OCI-LY1 (cell line): ENCODE data around the gene AMER3.

Experiments used
- H2AFZ ChIP-seq: fragments of 200-600 bp; sonication (generic), shearing (Covaris generic); 2 replicates; pipeline ENCODE4 v1.6.0; 2014; ENCODE audit warnings: antibody characterized with exemption, mild to moderate bottlenecking, low read length
- H3F3A ChIP-seq: fragments of 200-600 bp; sonication (generic), shearing (Covaris generic); 2 replicates; pipeline ENCODE4 v1.6.0; 2014; ENCODE audit warnings: mild to moderate bottlenecking, antibody characterized with exemption, low read length, moderate library complexity; ENCODE audit not compliant: insufficient read depth
- H3K27ac ChIP-seq: fragments of 200-600 bp; sonication (generic); 2 replicates; pipeline ENCODE4 v1.5.1; 2014; ENCODE audit warnings: low read length, mixed run types, mild to moderate bottlenecking, low read depth; ENCODE audit not compliant: poor library complexity, severe bottlenecking
- H3K27me3 ChIP-seq: fragments of 200-600 bp; sonication (generic); 2 replicates; pipeline ENCODE4 v1.6.0; 2014; ENCODE audit warnings: antibody characterized with exemption, mild to moderate bottlenecking, low read length, moderate library complexity; ENCODE audit not compliant: insufficient read depth
- H3K36me3 ChIP-seq: fragments of 200-600 bp; sonication (generic); 2 replicates; pipeline ENCODE4 v1.6.1; 2014; ENCODE audit warnings: mild to moderate bottlenecking, antibody characterized with exemption, low read length, moderate library complexity, mixed read lengths; ENCODE audit not compliant: insufficient read depth
- H3K4me1 ChIP-seq: fragments of 200-600 bp; sonication (generic); 2 replicates; pipeline ENCODE4 v1.5.1; 2014; ENCODE audit warnings: mild to moderate bottlenecking, low read length, moderate library complexity; ENCODE audit not compliant: insufficient read depth, severe bottlenecking
- H3K4me2 ChIP-seq: fragments of 200-600 bp; sonication (generic), shearing (Covaris generic); 2 replicates; pipeline ENCODE4 v1.6.1; 2014; ENCODE audit warnings: low read length
- H3K4me3 ChIP-seq: fragments of 200-600 bp; sonication (generic); 2 replicates; pipeline ENCODE4 v1.5.1; 2014; ENCODE audit warnings: low read length, low read depth, mild to moderate bottlenecking, mixed read lengths; ENCODE audit not compliant: poor library complexity, severe bottlenecking
- H3K79me2 ChIP-seq: fragments of 200-600 bp; shearing (Covaris generic); 2 replicates; pipeline ENCODE4 v1.6.1; 2016; ENCODE audit warnings: mixed run types, low read length, mixed read lengths; ENCODE audit not compliant: insufficient read depth
- H3K9ac ChIP-seq: fragments of 200-600 bp; sonication (generic), shearing (Covaris generic); 2 replicates; pipeline ENCODE4 v1.6.1; 2014; ENCODE audit warnings: mild to moderate bottlenecking, low read length, mixed read lengths
- H3K9me2 ChIP-seq: fragments of 200-600 bp; sonication (generic), shearing (Covaris generic); 2 replicates; pipeline ENCODE4 v1.6.1; 2014; ENCODE audit warnings: low read depth, mild to moderate bottlenecking, low read length, mixed read lengths
- H3K9me3 ChIP-seq: fragments of 200-600 bp; shearing (Covaris generic); 2 replicates; pipeline ENCODE4 v1.6.1; 2014; ENCODE audit warnings: low read length, mixed read lengths
- H4K20me1 ChIP-seq: fragments of 200-600 bp; sonication (generic), shearing (Covaris generic); 2 replicates; pipeline ENCODE4 v1.6.0; 2016; ENCODE audit warnings: mild to moderate bottlenecking, low read length; ENCODE audit not compliant: insufficient read depth
- CTCF ChIP-seq: fragments of 200-600 bp; sonication (generic), shearing (Covaris generic); IDR thresholded peaks from 2 replicates; pipeline ENCODE4 v1.5.1; 2017; ENCODE audit warnings: mild to moderate bottlenecking, antibody characterized with exemption, low read length, moderate library complexity, mixed read lengths
- EZH2 ChIP-seq: fragments of 200-600 bp; sonication (generic), shearing (Covaris generic); IDR thresholded peaks from 2 replicates; pipeline ENCODE4 v1.8.0; 2017; ENCODE audit warnings: borderline replicate concordance, mixed run types, mild to moderate bottlenecking, antibody characterized with exemption, low read length, moderate library complexity, mixed read lengths

Gene AMER3

DNA sequence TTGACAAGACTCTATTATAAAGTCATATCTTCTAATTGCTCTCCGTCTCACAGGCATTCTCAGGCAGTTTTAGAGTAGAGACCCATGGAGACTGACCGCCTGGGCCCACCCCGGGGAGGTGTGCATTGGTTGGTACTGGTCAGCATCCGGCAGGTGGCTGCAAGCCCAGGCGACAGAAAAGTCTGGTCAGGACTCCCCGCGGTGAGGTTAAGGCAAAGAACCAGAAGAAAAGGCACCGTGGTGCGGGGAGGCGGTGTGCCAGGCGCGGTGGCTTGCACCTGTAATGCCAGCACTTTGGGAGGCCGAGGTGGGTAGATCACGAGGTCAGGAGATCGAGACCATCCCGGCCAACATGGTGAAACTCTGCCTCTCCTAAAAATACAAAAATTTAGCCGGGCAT is 32.5 kb downstream of the AMER3 start:
- H3K9ac ChIP-seq = no peak overlapping the region
- H3K9me2 ChIP-seq = no peaks in the 10 kb centered on the region
- no peaks in the 10 kb centered on the region for H3K9me3 ChIP-seq
- H3K4me3 ChIP-seq = no peak overlapping the region
- no peak overlapping the region for H3K4me2 ChIP-seq
- H3K79me2 ChIP-seq = no peaks in the 10 kb centered on the region
- H4K20me1 ChIP-seq = no peaks in the 10 kb centered on the region
- H2AFZ ChIP-seq = no peak overlapping the region
- no peaks in the 10 kb centered on the region; the same call in 1 of the 2 replicates for H3K27me3 ChIP-seq
- H3F3A ChIP-seq = no peaks in the 10 kb centered on the region
- H3K27ac ChIP-seq = no peak overlapping the region
- H3K36me3 ChIP-seq = no peaks in the 10 kb centered on the region
- no peak for TF ChIP-seq CTCF
- no peak for TF ChIP-seq EZH2
- H3K4me1 ChIP-seq = no peaks in the 10 kb centered on the region

GRCh38 chr2:130790312-130790711 is 35.0 kb downstream of the AMER3 start:
- Histone ChIP-seq H3K9me3 (no peaks in the 10 kb centered on the region), H3K79me2 (no peaks in the 10 kb centered on the region), H3K27ac (no peak overlapping the region), H4K20me1 (no peaks in the 10 kb centered on the region), H2AFZ (no peak overlapping the region), H3K9ac (no peak overlapping the region), H3K27me3 (no peaks in the 10 kb centered on the region; the same call in 1 of the 2 replicates), H3K4me2 (no peak overlapping the region), H3K36me3 (no peaks in the 10 kb centered on the region), H3F3A (no peaks in the 10 kb centered on the region), H3K4me3 (no peak overlapping the region), H3K9me2 (no peaks in the 10 kb centered on the region), H3K4me1 (no peaks in the 10 kb centered on the region)
- TF ChIP-seq EZH2 (no peak), CTCF (no peak)

DNA sequence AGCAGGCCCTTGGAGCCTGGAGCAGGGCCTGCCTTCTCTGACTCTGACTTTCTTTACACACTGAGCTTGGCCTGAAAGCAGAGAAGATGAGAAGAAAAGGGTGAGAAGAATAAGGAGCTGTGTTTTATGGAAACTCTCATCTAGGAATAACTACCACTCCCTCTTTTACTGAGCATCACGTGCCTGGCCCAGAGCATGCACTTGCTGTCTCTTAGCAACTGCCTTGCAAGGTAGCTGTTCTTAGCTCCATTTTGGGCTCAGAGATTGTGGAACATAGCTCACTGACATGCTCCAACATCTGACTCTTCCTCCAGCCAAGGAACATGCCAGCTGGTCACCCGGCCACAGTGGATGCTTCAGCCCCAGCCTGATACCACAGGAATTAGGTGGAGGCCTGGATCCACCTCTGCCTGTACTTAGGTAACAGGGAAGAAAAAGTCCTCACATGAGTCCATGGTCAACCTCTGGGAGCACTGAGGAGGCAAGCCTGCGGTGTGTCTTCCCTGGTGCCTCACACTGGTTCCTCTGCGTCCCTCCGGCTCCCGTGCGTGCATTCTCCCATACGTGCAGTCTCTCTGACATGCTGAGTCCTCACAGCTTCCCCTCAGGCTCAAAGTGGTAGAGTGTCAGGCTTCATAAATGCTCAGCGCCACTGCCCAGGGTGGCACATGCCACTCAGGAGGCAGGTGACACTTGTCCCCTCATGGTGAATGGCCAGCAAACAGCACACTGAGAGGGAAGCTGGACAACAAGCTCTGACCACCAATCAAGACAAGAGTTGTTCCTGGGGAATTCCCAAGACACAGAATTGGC is 35.7 kb downstream of the AMER3 start:
- Histone ChIP-seq H3K27me3 (no peaks in the 10 kb centered on the region; the same call in 1 of the 2 replicates), H3K36me3 (no peaks in the 10 kb centered on the region), H4K20me1 (no peaks in the 10 kb centered on the region), H3F3A (no peaks in the 10 kb centered on the region), H3K27ac (no peak overlapping the region), H3K9me2 (no peaks in the 10 kb centered on the region), H3K9ac (no peak overlapping the region), H3K4me2 (no peak overlapping the region), H3K79me2 (no peaks in the 10 kb centered on the region), H3K4me3 (no peak overlapping the region), H2AFZ (no peak overlapping the region), H3K4me1 (no peaks in the 10 kb centered on the region), H3K9me3 (no peaks in the 10 kb centered on the region)
- TF ChIP-seq CTCF (no peak), EZH2 (no peak)
